H1 (cell line): ENCODE results near the gene HNRNPK. TPM values are rescaled to one million over a fixed set of nuclear protein-coding genes. Genes with fewer than 3 reads are reported as not detected.

Source experiments
- CTCF ChIA-PET: fragments of 300-600 bp; sonication (Branson Sonifier 250); formaldehyde crosslinking; loops from one replicate; lab custom pipeline; 2021; ENCODE audit not compliant: partially characterized antibody; lab: Charles Lee
- POLR2A ChIA-PET: fragments of 300-600 bp; sonication (Branson Sonifier 250); formaldehyde crosslinking; loops from one replicate; lab custom pipeline; 2021; ENCODE audit warnings: inconsistent platforms; ENCODE audit not compliant: partially characterized antibody; lab: Charles Lee
- DNase-seq, 2 experiments: peaks; one replicate each; pipeline versions ENCODE4 v3.0.0 to v3.0.0-alpha.2; 2010 to 2022; ENCODE audit warnings: low spot score in 2 of 2, low read depth in 1 of 2, mixed read lengths in 1 of 2
- FAIRE-seq: peaks from 2 replicates; lab custom pipeline; 2011; peaks lifted over from hg19 to GRCh38; lab: Jason Lieb, UNC
- H2AFZ ChIP-seq: 2 replicates; pipeline ENCODE4 v1.8.1; 2012; ENCODE audit warnings: low read length, inconsistent platforms
- H2AK5ac ChIP-seq: 2 replicates; pipeline ENCODE4 v1.6.1; 2013; ENCODE audit warnings: low read depth, low read length
- H2BK120ac ChIP-seq: replicated peaks from 2 replicates; pipeline ENCODE3; 2013; ENCODE audit warnings: low read depth, low read length, inconsistent platforms
- H2BK12ac ChIP-seq: 2 replicates; pipeline ENCODE4 v1.6.1; 2013; ENCODE audit warnings: low read depth, low read length
- H2BK15ac ChIP-seq: 2 replicates; pipeline ENCODE4 v1.6.1; 2013; ENCODE audit warnings: low read length
- H2BK20ac ChIP-seq: 2 replicates; pipeline ENCODE4 v1.6.1; 2013; ENCODE audit warnings: low read length
- H2BK5ac ChIP-seq: 2 replicates; pipeline ENCODE4 v1.6.1; 2013; ENCODE audit warnings: low read depth, low read length
- H3K14ac ChIP-seq: 2 replicates; pipeline ENCODE4 v1.6.1; 2013; ENCODE audit warnings: inconsistent platforms; ENCODE audit not compliant: insufficient read length
- H3K18ac ChIP-seq: 2 replicates; pipeline ENCODE4 v1.6.1; 2013; ENCODE audit warnings: low read length; ENCODE audit errors: extremely low read depth
- H3K23ac ChIP-seq: 2 replicates; pipeline ENCODE4 v1.6.1; 2013; ENCODE audit warnings: inconsistent platforms; ENCODE audit not compliant: insufficient read length
- H3K23me2 ChIP-seq: 2 replicates; pipeline ENCODE4 v1.6.1; 2013; ENCODE audit warnings: low read depth, low read length
- H3K27ac ChIP-seq: 2 replicates; pipeline ENCODE4 v1.6.1; 2011; ENCODE audit warnings: low read depth, low read length, inconsistent platforms
- H3K27me3 ChIP-seq, 4 experiments: replicated peaks in 1 of 4; 1 replicate in 1 of 4; 2 replicates in 3 of 4; pipeline versions ENCODE4 v1.6.1 to v1.8.1; 2011 to 2013; ENCODE audit warnings: low read length in 3 of 4, mild to moderate bottlenecking in 3 of 4, inconsistent platforms in 2 of 4, mixed read lengths in 2 of 4, moderate library complexity in 1 of 4; ENCODE audit not compliant: control insufficient read depth in 3 of 4, insufficient read depth in 3 of 4; ENCODE audit errors: extremely low read depth in 1 of 4
- H3K36me3 ChIP-seq, 4 experiments: 2 replicates each; pipeline versions ENCODE4 v1.6.1 to v1.8.1; 2011 to 2013; ENCODE audit warnings: mild to moderate bottlenecking in 4 of 4, low read length in 3 of 4, moderate library complexity in 2 of 4, control low read depth in 1 of 4, inconsistent platforms in 1 of 4; ENCODE audit not compliant: insufficient read depth in 4 of 4, control insufficient read depth in 2 of 4
- H3K4ac ChIP-seq: replicated peaks from 2 replicates; pipeline ENCODE3; 2013; ENCODE audit warnings: low read length, low read depth, mixed read lengths, inconsistent platforms; ENCODE audit not compliant: insufficient read length
- H3K4me1 ChIP-seq, 4 experiments: replicated peaks in 1 of 4; 1 replicate in 1 of 4; 2 replicates in 3 of 4; pipeline versions ENCODE4 v1.6.1 to v1.8.1; 2011 to 2013; ENCODE audit warnings: low read length in 3 of 4, inconsistent platforms in 2 of 4, mixed read lengths in 1 of 4; ENCODE audit not compliant: insufficient read depth in 4 of 4, control insufficient read depth in 3 of 4
- H3K4me2 ChIP-seq, 2 experiments: 2 replicates each; pipeline versions ENCODE4 v1.6.1 to v1.8.1; 2011 to 2013; ENCODE audit warnings: low read depth in 2 of 2, low read length in 2 of 2, control low read depth in 1 of 2, inconsistent platforms in 1 of 2, mild to moderate bottlenecking in 1 of 2; ENCODE audit not compliant: insufficient read depth in 1 of 2
- H3K4me3 ChIP-seq, 4 experiments: fragments of 200-600, 300-600 bp in 1 of 4; sonication (generic), shearing (Covaris generic), sonication (Bioruptor Twin) in 1 of 4; 2 replicates each; pipeline versions ENCODE4 v1.5.1 to v1.8.1; 2011 to 2016; ENCODE audit warnings: low read length in 4 of 4, low read depth in 3 of 4, control low read depth in 2 of 4, inconsistent platforms in 2 of 4, mild to moderate bottlenecking in 2 of 4, mixed read lengths in 1 of 4, moderate library complexity in 1 of 4; ENCODE audit not compliant: insufficient read depth in 2 of 4; ENCODE audit errors: extremely low read depth in 1 of 4
- H3K56ac ChIP-seq: replicated peaks from 2 replicates; pipeline ENCODE3; 2013; ENCODE audit warnings: low read depth, mild to moderate bottlenecking, mixed read lengths, low read length, inconsistent platforms; ENCODE audit not compliant: insufficient read length
- H3K79me1 ChIP-seq: 2 replicates; pipeline ENCODE4 v1.6.1; 2013; ENCODE audit warnings: low read depth, low read length, control low read depth
- H3K79me2 ChIP-seq, 2 experiments: 2 replicates each; pipeline versions ENCODE4 v1.6.1 to v1.8.1; 2012 to 2013; ENCODE audit warnings: low read length in 2 of 2, mild to moderate bottlenecking in 2 of 2, inconsistent platforms in 1 of 2; ENCODE audit not compliant: insufficient read depth in 2 of 2, control insufficient read depth in 1 of 2
- H3K9ac ChIP-seq, 4 experiments: replicated peaks in 1 of 4; 1 replicate in 1 of 4; 2 replicates in 3 of 4; pipeline versions ENCODE4 v1.6.1 to v1.8.1; 2011 to 2013; ENCODE audit warnings: low read depth in 3 of 4, low read length in 3 of 4, control low read depth in 2 of 4, mild to moderate bottlenecking in 2 of 4, moderate library complexity in 2 of 4, inconsistent platforms in 1 of 4; ENCODE audit errors: extremely low read depth in 1 of 4
- H3K9me3 ChIP-seq, 2 experiments: 2 replicates each; pipeline versions ENCODE4 v1.6.1 to v1.8.1; 2012 to 2013; ENCODE audit warnings: mild to moderate bottlenecking in 2 of 2, moderate library complexity in 2 of 2, control low read depth in 1 of 2, inconsistent platforms in 1 of 2, low read depth in 1 of 2, low read length in 1 of 2, mixed read lengths in 1 of 2; ENCODE audit not compliant: insufficient read depth in 2 of 2
- H4K20me1 ChIP-seq, 2 experiments: replicated peaks in 1 of 2; 2 replicates each; pipeline versions ENCODE3 to v1.8.1; 2011 to 2013; ENCODE audit warnings: inconsistent platforms in 2 of 2, low read length in 2 of 2, mild to moderate bottlenecking in 1 of 2; ENCODE audit not compliant: insufficient read depth in 2 of 2, control insufficient read depth in 1 of 2
- H4K5ac ChIP-seq: 2 replicates; pipeline ENCODE4 v1.6.1; 2013; ENCODE audit warnings: low read length, low read depth, mixed read lengths, inconsistent platforms; ENCODE audit not compliant: insufficient read length
- H4K8ac ChIP-seq: 2 replicates; pipeline ENCODE4 v1.8.0; 2013; ENCODE audit warnings: mild to moderate bottlenecking, moderate library complexity, low read length, inconsistent platforms; ENCODE audit not compliant: insufficient read depth; ENCODE audit errors: extremely low read depth
- H4K91ac ChIP-seq: replicated peaks from 2 replicates; pipeline ENCODE3; 2013; ENCODE audit warnings: low read length, mixed read lengths, inconsistent platforms; ENCODE audit not compliant: insufficient read length
- BACH1 ChIP-seq: IDR thresholded peaks from 2 replicates; pipeline ENCODE4 v1.6.1; 2012; ENCODE audit warnings: low read length, improper control_type of control experiment
- BCL11A ChIP-seq, 2 experiments: IDR thresholded peaks; one replicate each; pipeline ENCODE4 v1.6.1; 2011; ENCODE audit warnings: low read depth in 2 of 2, low read length in 2 of 2, mild to moderate bottlenecking in 2 of 2
- CBX5 ChIP-seq: fragments of 300-800, 300-1000 bp; sonication (generic); IDR thresholded peaks from 2 replicates; pipeline ENCODE4 v1.7.1; 2016; ENCODE audit warnings: antibody characterized with exemption, low read length, low read depth
- CEBPB ChIP-seq: IDR thresholded peaks from 2 replicates; pipeline ENCODE4 v1.6.1; 2012; ENCODE audit warnings: low read depth, low read length
- E2F6 ChIP-seq: IDR thresholded peaks from 2 replicates; pipeline ENCODE4 v1.6.1; 2012; ENCODE audit warnings: inconsistent platforms
- GABPA ChIP-seq: IDR thresholded peaks from 2 replicates; pipeline ENCODE4 v1.6.1; 2011; ENCODE audit warnings: mild to moderate bottlenecking, low read length, moderate library complexity, borderline replicate concordance; ENCODE audit not compliant: insufficient read depth
- POU5F1 ChIP-seq: IDR thresholded peaks from 2 replicates; pipeline ENCODE4 v1.6.1; 2011; ENCODE audit warnings: low read depth, mild to moderate bottlenecking, low read length, moderate library complexity
- RNF2 ChIP-seq: fragments of 200-900, 300-1000 bp; sonication (generic); IDR thresholded peaks from 2 replicates; pipeline ENCODE4 v1.7.1; 2016; ENCODE audit warnings: borderline replicate concordance, low read depth, mild to moderate bottlenecking, antibody characterized with exemption, low read length; ENCODE audit not compliant: poor library complexity, severe bottlenecking; ENCODE audit errors: missing control alignments
- TAF1 ChIP-seq: IDR thresholded peaks from 2 replicates; pipeline ENCODE4 v1.6.1; 2011; ENCODE audit warnings: mild to moderate bottlenecking, low read depth, low read length
- TAF7 ChIP-seq: optimal IDR thresholded peaks from 2 replicates; pipeline ENCODE3; 2011; ENCODE audit warnings: low read depth, mild to moderate bottlenecking, inconsistent platforms, low read length, moderate library complexity, borderline replicate concordance
- ZNF274 ChIP-seq: IDR thresholded peaks from 2 replicates; pipeline ENCODE4 v1.7.0; 2012; ENCODE audit warnings: low read length, borderline replicate concordance; ENCODE audit errors: extremely low read depth
- polyA plus RNA-seq, 7 experiments: library from polyadenylated mRNA; depleted of rRNA in 3 of 7; stranded (reverse) in 5 of 7; unstranded in 2 of 7; fragments of >200 nt in 5 of 7; fragments of 200-250 nt in 2 of 7; gene quantifications; 1 replicate in 5 of 7; 2 replicates in 1 of 7; 4 replicates in 1 of 7; pipeline versions ENCODE4 v1.2.1 to v1.2.3, GENCODE V29; 2011 to 2013; ENCODE audit warnings: missing spikeins in 2 of 7, mixed read lengths in 2 of 7
- total RNA-seq: library from RNA; stranded (reverse); fragmentation: NEBNext Ultra II Directional; extraction: Animal tissue kit (Norgen Biotek cat#: 25700); gene quantifications from 2 replicates; pipeline ENCODE4 v1.2.1, GENCODE V29; 2021
- TF ChIP-seq, protein P1 (sequence below): IDR thresholded peaks from 2 replicates; pipeline ENCODE4 v1.6.1; 2011; ENCODE audit warnings: low read length, improper control_type of control experiment
- TF ChIP-seq, protein P2 (sequence below): IDR thresholded peaks from 2 replicates; pipeline ENCODE4 v1.6.1; 2011; ENCODE audit warnings: low read depth, mild to moderate bottlenecking, low read length; ENCODE audit not compliant: insufficient read depth

The HNRNPK gene
- total and polyA plus RNA-seq, 2 of the 8 experiments (the other 6 are each of a cell fraction or from before 2014, with no cell fraction given) = 414 to 887 TPM

DNA sequence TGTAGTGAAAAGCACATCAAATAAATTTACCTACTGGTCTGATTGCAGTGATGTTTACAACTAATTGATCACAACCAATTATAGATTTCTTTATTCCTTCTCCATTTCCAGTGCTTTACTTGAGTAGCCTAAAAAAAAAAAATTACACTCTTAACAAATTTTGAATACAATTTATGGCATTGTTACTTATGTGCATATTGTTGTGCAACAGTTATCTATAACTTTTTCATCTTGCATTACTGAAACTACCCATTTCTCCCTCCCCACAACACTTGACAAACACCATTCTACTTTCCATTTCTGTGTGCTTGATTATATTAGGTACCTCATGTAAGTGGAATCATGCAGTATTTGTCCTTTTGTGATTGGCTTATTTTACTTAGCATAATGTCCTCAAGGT, 12.9 kb upstream of the HNRNPK start:
- H3K9me3 ChIP-seq = no peaks in the 10 kb centered on the region
- DNase-seq (no peak), FAIRE-seq (no peak)
- peaks cover 0 to 71% of the 10 kb centered on the region in 2 experiments; a peak in 2 of 4 replicates for H3K79me2 ChIP-seq
- no peak overlapping the region for H3K4me3 ChIP-seq
- no peak overlapping the region for H4K8ac ChIP-seq
- POLR2A ChIA-PET = no interaction called here
- H4K20me1 ChIP-seq = peaks cover 3 to 4% of the 10 kb centered on the region in 2 experiments
- H2BK15ac ChIP-seq = no peak overlapping the region
- H3K27ac ChIP-seq = no peak overlapping the region
- no peak overlapping the region for H4K5ac ChIP-seq
- no peak overlapping the region for H2BK12ac ChIP-seq
- no peaks in the 10 kb centered on the region for H3K4me1 ChIP-seq
- CTCF ChIA-PET = interaction anchor here (1.1 kb wide), 1 partner anchor 180 kb away, joined by 4 read pairs; no protein-coding TSS in a partner anchor
- no peak overlapping the region for H3K4ac ChIP-seq
- no peak overlapping the region for H3K4me2 ChIP-seq
- no peak overlapping the region for H2AK5ac ChIP-seq
- no peak overlapping the region for H3K18ac ChIP-seq
- no peak overlapping the region for H2AFZ ChIP-seq
- H3K36me3 ChIP-seq = peaks cover 0 to 20% (median 4%) of the 10 kb centered on the region in 4 experiments; a peak in 3 of 8 replicates
- H2BK5ac ChIP-seq = no peak overlapping the region
- no peaks in the 10 kb centered on the region for H3K27me3 ChIP-seq
- H3K79me1 ChIP-seq = peaks cover 12% of the 10 kb centered on the region
- no peak overlapping the region for H2BK120ac ChIP-seq
- no peak overlapping the region for H3K23ac ChIP-seq
- no peak overlapping the region for H2BK20ac ChIP-seq
- H3K9ac ChIP-seq = no peak overlapping the region
- no peak overlapping the region for H4K91ac ChIP-seq
- H3K23me2 ChIP-seq = no peaks in the 10 kb centered on the region
- H3K14ac ChIP-seq = no peak overlapping the region
- H3K56ac ChIP-seq = no peak overlapping the region
- TF ChIP-seq GABPA (no peak), RNF2 (no peak), TAF1 (no peak), TAF7 (no peak), BCL11A (IDR thresholded peaks at IDR 0.05; ENCODE audit: low read depth in 2 of 2, low read length in 2 of 2) (no peak), CBX5 (no peak), E2F6 (no peak), BACH1 (no peak), ZNF274 (no peak), CEBPB (no peak), POU5F1 (no peak)
- TF ChIP-seq, protein P1, sequence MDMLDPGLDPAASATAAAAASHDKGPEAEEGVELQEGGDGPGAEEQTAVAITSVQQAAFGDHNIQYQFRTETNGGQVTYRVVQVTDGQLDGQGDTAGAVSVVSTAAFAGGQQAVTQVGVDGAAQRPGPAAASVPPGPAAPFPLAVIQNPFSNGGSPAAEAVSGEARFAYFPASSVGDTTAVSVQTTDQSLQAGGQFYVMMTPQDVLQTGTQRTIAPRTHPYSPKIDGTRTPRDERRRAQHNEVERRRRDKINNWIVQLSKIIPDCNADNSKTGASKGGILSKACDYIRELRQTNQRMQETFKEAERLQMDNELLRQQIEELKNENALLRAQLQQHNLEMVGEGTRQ = no peak
- TF ChIP-seq, protein P2, sequence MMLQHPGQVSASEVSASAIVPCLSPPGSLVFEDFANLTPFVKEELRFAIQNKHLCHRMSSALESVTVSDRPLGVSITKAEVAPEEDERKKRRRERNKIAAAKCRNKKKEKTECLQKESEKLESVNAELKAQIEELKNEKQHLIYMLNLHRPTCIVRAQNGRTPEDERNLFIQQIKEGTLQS = no peak
